GM20431 (cell line): ENCODE measurements around the gene FOXO6.

ENCODE experiments used
- in situ Hi-C: fragments of 300-500 bp; cut with MseI, MboI; formaldehyde crosslinking; loops from one replicate; pipeline ENCODE4 v1.15.0; 2020; ENCODE audit warnings: low sequenced_read_pairs; ENCODE audit not compliant: unreplicated experiment

FOXO6 gene

DNA sequence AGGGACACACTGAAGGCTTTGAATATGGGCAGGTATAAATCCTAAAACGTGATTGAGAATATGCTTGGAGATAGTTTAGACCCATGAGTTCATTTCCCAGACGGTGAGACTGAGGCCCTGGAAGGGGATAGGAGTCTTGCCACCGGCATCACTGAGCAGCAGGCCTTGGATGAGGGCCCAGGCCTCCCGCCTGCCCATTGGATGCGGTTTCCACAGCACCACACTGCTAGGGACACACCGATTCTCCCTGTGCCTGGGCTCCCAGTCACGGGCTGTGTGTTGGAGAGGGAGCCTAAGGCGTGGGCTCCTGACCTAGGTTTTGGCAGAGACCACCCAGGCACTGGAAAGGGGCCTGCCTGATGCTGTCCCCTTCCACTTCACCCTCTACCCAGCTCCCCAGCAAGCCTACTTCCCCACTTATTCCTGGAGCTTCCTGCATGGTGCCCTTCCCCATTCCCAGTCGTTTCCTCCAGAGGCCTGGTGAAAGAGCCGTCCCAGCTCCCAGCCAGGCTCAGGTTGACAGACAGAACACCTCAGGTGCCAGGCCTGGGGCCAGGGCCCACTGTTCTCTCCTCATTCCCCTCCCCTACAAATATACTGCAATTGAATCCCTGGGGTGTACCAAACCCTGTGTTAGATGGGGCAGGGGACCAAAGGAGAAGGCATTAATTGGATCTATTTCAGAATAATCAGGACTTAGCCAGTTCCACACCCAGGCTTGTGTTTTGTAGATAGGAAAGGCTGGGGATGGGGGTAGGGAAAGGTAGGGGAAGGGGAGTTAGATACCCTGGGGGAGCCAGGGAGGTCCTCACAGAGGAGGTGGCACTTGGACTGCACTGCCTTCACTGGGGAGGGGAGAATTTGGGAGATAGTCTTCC is 3.4 kb downstream of the FOXO6 start:
- in situ Hi-C loops: no loop called here

DNA sequence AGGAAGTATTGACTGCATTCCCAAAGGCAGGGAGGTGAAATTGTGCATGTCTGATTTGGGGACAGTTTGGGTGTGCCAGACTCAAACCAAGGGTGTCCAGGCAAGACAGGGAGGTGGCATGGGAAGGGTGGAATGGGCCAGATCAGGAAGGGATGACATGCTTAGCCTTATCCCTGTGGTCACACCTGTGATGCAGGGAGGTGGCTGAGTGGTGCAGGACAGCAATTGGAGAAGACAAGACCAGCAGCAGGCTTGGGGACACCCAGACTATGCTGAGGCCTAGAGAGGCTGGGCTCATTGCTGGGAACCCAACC is 4.0 kb downstream of the FOXO6 start:
- in situ Hi-C loops: no loop called here

DNA sequence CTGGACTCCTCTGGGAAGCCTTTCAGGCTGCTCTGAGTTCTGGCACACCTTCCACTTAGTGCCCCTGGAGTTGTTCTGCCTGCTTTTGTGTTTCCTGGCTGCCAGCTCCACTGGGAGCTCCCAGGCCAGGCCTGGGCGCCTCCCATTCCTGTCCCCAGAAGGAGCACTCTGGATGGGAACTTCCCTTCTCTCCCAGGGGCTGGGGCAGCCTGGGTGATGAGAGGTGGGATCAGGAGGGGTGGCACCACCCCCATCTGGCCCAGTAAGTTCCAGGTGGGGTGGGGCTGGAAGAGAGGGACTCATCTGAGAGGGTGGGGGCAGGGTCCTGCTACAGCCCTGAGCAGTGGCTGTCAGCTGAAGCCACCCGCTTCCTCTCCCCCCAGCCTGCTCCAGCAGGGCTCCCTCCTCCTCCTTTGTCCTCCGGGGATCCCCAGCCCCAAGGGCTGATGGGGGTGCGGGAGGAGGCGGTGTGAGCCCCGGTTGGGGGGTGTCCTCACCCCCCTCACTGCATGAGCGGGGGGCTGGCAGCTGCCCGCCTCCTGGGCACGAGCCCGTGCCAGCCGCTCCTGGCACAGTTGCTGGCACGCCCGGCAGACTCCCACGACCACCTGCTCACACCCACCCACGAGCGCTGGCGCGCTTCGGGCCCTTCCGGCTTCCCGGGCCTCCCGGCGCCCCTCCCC is 4.7 kb downstream of the FOXO6 start:
- in situ Hi-C loops: no loop called here

DNA sequence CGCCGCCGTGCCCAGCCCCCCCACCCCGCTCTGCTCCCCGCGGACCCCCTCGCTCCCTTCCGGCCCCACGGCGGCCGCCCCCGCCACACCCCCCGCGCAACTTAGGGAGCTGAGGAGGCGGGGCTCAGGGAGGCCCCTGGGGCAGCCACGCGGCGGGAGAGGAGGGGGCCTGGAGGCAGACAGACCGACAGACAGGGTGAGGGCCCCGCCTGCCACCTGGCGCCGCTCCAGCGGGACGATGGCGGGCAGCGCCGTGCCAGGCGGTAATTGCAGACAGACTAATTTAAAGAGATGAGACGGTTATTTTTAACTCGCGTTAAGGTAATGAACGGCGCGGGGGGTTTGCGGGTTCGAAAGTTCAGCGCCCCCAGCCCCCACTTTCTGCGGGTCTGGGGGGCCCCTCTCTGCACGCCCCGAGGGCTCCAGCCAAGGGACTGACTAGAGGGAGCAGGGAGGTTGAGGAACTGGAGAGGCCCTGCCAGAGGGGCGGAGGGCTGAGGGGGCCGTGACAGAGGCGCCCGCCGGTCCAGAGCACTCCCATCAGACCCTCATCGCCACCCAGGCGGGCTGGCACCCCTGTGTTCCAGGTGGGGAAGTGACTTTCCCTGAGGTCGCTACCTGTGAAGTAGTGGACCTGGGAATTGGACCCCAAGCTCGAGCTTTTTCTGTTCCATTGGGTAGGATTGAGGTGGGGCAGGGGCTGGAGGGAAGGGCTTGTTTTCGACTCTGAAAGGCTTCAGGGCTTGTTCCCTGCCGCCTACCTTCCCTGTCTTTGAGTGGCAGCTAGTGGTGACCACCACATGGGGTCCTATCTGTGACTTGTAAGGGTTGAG is 5.4 kb downstream of the FOXO6 start:
- in situ Hi-C loops: no loop called here

DNA sequence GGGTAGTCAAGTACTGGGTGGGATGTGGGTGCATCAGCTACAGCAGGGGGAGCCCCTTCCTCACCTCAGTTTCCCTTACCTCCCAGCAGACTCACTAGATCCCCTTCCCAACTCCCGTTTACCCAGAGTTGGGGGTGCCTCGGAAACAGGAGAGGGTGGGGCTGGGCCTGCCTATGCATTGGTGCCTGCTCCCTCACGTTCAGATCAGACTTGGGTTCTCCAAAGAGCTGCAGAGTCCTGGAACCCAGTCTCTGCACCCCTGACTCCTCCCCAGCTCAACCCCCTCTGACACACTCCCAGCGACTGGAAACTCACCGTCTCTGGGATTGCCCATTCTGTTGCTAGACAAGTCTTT is 6.0 kb downstream of the FOXO6 start:
- in situ Hi-C loops: no loop called here

DNA sequence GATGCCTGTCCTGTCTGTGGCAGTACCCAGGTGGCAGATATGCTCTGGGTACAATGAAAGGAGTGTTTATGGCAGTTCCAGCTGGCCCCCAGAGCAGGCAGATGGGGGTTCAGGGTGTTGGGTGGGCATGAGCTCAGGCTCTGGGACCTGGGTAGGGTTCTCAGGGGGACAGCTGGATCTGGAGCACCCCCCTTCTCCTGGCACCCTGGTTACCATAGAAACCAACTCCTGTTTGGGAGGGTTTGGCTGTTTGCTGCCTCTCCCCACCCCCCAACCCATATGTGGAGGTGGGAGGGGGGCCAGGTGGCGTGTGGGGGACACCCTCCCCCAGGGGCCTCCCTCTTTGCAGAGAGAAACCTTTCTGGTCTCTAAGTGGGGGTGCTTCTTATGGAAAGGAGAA is 7.1 kb downstream of the FOXO6 start:
- in situ Hi-C loops: no loop called here

DNA sequence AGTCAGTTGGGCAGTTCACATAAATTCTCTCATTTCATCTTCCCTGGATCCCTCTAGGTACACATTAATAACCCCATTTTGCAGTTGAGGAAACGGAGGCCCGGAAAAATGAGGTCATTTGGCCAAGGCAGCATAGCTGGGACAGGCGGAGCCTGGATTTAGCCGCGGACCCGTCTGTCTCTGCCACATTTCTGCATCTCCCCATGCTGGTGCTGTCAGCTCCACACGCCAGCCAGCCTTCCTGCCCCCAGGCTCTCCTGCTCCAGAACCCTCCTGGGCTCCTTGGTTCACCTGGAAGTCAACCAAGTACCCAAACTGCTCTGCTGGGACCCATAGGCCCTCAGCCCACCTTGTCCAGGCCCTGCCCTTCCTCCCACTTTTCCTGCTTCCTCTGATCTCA is 7.6 kb downstream of the FOXO6 start:
- in situ Hi-C loops: no loop called here

DNA sequence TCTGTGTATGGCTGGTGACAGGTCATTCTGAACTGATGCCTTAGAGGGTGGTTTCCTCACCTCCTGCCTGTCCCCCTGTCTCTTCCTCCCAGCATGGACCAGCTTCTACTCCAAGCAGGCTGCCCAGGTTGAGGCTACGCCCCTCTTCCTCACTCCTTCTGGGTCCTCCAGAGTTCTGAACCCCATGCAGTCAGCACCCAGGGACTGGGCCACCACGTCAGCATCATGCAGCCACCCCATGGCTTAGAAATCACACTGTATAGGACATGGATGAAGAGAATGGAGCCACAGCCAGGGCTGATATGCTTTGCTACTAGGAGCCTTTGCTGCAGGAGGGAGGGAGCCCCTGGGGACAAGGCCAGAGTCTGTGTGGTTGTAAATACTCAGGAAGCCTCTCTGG is 8.3 kb downstream of the FOXO6 start:
- in situ Hi-C loops: no loop called here

DNA sequence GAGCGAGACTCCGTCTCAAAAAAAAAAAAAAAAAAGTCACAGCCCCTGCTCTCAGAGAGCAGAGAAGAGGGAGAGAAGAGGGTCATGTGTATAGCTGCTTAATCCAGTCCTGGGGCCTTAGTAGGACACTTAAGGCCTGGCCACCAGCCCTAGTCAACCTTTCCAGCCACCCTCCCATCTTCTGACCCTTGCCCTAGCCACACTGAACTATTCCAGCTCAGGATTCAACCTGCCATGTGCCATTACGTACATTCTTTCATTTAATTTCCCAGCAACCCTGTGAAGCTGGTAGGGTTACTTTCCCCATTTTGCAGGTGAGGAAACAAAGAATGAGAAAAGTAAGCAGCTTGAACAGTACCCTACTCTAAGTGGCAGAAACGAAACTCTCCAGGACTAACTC is 9.0 kb downstream of the FOXO6 start:
- in situ Hi-C loops: no loop called here

DNA sequence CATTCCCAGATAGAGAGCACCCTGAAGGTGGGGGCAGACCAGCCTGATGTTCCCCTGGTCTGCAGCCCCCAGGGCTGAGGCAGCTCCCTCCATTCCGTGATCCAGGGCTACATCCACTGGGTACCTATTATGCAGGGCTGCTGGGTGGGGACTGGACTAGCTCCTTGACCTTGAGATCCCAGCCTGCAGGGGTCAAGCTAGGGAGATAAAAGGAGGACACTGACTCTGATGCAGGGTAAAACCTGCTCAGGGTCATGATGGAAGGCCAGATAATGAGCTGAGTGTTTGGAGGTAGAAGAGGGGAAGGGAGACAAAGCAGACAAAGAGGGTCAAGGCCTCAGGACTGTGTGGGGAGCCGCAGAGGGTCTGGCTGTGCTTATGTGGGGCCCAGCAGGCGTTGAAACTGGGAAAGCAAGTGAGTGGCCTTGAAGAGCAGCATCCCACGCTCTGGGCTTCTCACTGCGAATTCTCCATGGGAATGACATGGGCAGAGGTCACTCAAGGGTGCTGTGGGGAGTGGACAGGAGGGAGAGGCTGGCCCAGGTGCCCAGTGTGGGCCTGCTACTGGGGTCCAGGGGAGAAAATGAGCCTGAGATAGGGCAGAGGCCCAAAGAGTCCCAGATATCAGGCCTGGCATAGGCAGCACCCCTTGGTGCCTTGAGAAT is 9.7 kb downstream of the FOXO6 start:
- in situ Hi-C loops: no loop called here

DNA sequence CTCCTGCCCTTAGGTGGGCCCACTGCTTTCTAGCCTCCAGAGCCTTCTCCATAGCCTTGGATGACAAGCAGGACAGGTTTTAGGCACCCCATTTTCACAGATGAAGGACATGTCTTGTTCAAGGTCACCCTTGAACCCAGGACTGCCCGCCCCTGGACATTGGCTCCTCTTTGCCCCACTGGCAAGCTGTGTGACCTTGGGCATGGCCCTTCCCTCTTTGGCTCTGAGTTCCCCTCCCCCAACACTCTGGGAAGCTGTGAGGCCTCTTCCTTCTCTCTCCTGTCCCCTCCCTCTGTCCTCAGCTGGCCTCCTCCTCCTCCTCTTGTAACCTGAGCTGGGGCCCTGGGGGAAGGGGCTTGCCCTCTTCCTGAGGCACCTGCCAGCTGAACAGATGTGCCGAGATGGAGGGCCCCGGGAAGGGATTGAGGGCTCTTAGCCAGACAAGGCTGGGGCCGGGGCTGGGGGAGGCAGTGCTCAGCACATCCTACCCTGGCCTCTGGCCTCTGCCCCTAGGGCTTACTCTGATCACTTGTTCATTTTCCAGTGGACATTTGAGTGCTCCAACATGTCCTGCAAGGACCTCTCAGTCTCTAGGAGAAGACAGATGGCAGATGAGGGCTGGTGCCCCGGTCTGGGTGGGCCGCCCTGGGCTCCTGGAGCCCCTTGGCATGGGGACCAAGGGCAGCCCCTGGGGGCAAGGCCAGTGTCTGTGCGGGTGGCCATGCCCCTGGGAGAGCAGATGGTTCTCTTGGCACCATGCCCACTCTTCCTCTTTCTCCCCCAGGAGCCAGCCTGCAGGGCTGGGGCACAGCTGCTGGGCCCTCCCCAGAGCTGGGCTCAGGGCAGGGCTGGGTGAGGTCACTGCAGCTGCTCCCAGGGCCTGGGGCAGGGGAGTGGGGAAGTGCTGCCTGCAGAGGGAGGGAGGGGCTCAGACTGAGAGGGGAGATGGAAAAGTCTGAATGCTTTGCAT is 10.7 kb downstream of the FOXO6 start:
- in situ Hi-C loops: no loop called here

DNA sequence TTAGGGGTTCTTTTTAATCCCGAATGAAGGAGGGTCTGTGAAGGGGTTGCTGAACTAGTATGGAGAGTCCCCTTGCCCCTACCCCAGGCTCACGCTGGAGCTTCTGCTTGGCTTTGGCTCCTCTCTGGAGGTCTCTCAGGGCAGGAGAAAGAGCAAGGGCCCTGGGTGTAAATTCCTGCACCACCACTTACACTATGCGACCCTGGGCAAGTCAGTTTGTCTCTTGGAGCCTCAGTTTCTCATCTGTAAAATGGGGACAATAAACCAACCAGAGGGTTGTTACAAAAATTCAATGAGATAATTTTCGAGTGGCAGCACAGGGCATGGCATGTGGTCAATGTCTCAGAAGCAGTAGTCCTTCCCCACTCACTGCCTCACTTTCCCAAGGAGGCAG is 11.4 kb downstream of the FOXO6 start:
- in situ Hi-C loops: no loop called here

DNA sequence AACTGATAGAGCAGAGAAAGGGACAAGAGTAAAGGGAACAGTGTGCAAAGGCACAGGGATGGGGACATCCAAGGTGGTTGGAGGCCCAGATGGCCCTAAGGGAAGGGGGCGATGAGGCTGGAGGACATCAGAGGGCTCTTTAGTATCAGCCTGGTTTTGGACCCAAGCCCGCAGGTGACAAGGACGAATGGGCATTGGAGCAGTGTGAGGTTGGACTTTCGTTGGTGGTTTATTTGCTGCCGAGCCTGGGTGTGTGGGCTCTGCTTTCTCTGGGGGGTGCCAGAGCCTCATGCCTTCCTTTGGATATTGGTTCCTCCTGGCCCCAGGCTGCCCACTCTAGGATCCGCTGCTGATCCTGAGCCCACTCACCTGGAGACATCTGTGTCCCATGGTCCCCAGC is 12.1 kb downstream of the FOXO6 start:
- in situ Hi-C loops: no loop called here

DNA sequence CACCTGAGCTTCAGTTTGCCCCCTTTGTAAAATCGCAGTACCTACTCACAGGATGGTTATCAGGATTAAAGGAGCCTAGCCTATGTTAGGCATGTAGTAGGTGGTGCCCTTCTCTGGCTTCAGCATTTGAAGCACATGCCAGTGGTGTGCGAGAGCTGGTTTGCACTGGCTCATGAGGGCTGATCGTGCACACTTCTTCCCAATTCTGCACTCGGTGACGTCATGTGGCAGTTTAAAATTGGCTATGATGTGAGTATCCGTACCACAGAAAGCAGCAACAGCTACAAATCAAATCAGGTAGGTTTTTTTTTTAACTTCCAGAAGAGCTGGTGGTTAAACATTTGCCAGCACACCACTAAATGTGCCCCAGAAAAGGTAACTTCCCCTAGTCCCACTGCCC is 13.5 kb downstream of the FOXO6 start:
- in situ Hi-C loops: no loop called here

DNA sequence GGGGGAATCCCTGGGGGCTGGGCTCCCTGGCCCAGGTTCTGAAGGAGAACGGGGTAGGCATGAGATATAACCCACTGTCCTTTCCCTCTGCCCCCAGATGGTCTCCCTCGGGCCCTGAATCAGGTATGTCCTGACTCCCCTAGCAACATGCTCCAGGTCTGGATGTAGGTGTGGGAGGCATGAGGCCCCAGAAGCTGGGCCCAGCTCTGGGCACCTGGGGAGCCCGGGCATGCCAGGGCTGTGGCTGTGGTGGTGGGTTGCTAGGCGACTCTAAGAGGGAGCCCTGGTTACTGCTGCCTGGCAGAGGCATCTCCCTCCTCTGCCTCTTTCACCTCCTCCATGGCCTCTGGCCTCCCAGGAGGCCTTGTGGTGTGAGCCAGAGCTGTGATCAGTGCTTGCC is 16.2 kb downstream of the FOXO6 start:
- in situ Hi-C loops: no loop called here

DNA sequence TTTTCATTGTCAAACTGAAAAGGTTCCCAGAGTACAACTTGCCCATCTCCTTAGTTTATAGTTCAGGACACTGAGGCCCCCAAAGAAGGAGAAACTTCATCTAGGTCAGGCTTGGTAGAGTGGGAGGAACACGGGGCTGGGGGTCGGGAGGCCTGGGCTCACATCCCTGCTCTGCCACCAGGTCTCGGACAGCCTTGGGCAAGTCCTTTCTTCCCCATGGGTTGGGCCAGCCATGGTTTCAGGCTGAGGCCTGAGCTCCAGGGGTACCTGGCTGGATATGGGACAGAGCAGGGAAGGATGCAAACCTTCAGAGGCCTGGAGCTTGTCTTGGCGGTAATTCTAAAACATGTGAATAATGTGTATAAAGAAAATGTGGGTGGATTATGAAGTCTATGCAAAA is 17.0 kb downstream of the FOXO6 start:
- in situ Hi-C loops: no loop called here

DNA sequence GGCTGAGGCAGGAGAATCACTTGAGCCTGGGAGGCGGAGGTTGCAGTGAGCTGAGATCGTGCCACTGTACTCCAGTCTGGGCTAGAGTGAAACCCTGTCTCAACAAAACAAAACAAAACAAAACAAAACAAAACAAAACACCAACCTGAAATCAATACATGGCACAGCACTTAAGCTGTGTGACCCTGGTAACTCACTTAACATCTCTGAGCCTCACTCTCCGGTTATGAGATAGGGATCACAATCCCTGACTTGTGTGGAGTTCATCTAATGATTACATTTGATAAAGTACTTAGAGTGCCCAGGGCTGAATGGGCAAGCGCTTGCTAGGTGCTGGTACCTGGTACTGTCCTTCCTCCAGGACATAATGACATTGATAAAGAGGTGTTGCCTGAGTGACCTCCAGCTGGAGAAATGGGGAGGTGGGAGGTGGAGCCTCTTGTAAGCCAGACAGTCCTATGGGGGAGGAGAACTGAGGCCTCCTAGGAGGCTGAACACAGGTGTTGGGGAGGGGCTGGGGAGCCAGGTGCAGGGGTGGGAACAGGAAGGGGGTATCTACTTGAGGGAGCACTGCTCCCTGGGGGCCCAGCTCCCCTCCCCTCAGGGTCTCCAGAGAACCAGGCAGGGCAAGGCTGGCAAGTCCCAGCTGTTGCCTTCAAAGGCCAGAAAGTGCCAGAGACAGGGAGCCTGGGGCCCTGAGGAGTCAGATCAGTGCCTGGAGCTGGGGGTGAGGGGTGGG is 17.9 kb downstream of the FOXO6 start:
- in situ Hi-C loops: no loop called here

DNA sequence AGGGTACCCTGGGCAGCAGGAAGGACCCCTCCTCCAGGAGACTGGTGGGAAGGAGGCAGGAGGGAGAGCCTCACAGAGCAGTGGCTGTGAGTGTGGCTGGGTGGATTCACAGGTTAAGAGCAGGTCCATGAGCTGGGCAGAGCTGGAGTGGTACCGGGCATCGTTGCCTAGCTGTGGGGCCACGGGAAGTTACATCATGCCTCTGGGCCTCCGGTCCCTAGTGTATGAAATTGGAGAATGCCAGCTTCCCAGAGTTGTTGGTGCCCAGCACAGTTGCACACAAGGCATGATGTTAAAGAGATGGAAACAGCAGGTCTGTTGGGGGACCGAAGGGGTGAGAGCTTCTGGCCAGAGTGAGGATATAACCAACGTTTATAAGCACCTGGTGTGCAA is 18.5 kb downstream of the FOXO6 start:
- in situ Hi-C loops: no loop called here

DNA sequence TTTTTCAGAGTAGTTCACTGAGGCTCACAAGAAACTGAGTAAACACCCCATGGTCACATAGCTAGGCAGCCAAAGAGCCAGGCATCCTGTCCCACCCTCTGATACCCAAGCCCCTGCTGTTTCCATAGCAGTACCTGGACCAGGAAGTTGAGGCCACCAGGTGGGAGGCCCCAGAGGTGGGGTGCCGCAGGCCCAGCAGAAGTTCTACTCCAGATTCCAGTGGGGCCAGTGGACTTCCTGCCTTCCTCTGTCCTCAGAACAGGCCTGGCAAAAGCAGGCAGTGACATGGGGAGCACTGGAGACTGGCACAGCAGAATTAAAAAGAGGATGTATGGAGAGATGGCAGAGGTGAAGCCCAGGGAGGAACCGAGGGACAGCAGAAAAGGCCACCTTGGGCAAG is 19.0 kb downstream of the FOXO6 start:
- in situ Hi-C loops: no loop called here
